NCI-H748 (cell line): ENCODE data around the gene ERH.

ENCODE experiments used
- DNase-seq: peaks from one replicate; lab custom pipeline; 2025; ENCODE audit not compliant: unreplicated experiment; lab: John Stamatoyannopoulos, UW

Gene ERH

GRCh38 chr14:69331206-69331605 is 66.9 kb downstream of the ERH start:
- no peak for DNase-seq
